ENCODE measurements around the gene SEMA6A.

The SEMA6A gene

DNA sequence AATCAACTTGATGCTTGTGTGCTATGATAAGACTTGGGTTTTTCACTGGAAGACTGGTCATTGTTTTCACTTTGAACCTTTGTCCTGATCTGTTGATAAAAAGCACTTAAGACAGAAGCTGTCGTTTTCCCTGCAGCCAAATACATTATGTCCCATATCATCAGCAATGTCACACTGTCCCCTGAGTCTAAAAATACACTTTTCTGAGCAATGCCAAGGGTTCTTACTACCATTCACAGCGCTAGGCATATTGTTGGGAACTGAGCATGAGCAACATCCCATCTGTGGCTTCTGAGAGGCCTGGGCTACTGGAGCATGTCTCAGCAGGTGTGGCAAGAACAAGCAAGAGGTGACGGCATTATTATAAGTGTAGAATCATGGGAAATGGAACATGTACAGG lies 81.8 kb downstream of the SEMA6A start:
- ATAC-seq (replicated peaks) (peak; percentile 50 to 53), DNase-seq (no peak)
- H3K27ac Mint-ChIP-seq = no peak overlapping the region
- H3K36me3 Mint-ChIP-seq = peaks cover 0 to 4% of the 10 kb centered on the region in 2 donors
- H3K9me3 Mint-ChIP-seq = no peaks in the 10 kb centered on the region
- H3K27me3 Mint-ChIP-seq = no peaks in the 10 kb centered on the region
- peaks cover 14 to 40% of the 10 kb centered on the region in 2 donors for H3K4me1 Mint-ChIP-seq
- H3K4me3 Mint-ChIP-seq = no peak overlapping the region

DNA sequence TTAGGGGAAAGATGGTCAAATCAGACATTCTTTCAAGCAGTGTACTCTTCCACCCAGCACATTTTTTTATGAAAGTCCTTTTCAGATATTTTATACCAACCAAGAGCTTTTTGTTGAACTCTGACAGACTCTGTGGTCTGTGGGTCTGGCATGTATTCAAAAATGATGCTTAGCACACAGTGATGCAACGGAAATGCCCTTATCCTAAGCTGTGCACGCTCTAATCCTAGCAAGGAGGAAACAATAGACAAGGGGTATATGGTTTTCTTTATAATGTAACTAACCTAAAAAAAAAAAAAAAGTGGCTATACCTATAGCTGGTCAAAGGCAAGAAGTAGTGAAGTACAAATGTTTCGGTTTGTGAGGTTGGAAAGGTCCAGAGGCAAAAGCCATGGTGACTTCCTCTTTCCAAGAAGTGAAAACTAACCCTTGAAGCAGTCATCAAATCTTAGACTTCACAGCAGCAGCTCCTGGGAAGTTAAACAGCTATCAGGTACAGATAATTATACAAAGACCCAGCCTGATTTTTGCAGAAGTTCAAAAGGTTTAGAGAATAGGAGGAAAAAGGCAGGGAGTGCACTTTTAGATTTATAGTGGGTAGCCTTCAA lies 82.5 kb downstream of the SEMA6A start:
- peaks cover 14 to 40% of the 10 kb centered on the region in 2 donors for H3K4me1 Mint-ChIP-seq
- no peaks in the 10 kb centered on the region for H3K9me3 Mint-ChIP-seq
- peaks cover 0 to 4% of the 10 kb centered on the region in 2 donors for H3K36me3 Mint-ChIP-seq
- H3K27me3 Mint-ChIP-seq = no peaks in the 10 kb centered on the region
- DNase-seq (no peak), ATAC-seq (replicated peaks) (peak; percentile 82 to 84)
- peak overlapping the region; percentile 20 for H3K27ac Mint-ChIP-seq
- no peak overlapping the region for H3K4me3 Mint-ChIP-seq

DNA sequence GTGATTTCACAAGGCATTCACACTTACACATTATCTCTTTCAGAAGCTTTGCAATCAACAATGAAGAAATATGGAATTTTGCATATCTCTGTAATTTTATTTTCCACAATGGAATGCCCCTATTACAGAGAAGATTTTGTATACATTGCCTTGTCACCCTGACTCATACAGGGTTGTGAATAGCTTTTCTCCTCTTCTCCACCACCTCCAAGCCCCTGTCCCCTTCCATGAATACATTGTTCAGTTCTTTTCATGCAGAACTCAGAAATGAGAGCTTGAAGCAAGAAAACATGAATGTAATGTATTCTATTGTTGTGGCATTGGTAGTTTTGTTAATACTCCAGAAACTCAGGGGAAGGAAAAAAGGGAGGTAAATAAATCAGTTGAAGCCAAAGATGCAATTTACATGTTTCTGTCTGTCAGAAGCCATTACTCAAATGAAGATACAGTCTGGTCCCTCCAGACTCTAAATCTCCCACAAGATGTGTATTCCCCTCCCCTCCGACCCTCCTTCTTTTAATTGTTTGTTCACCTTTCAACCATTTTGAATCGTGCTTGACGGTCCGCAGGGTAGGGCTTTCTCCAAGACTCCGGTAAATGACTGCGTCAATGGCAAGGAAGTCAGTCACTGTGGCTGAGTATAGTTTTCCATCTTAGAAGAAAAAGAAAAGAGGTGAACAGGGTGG lies 86.1 kb downstream of the SEMA6A start:
- H3K4me3 Mint-ChIP-seq = no peak overlapping the region

DNA sequence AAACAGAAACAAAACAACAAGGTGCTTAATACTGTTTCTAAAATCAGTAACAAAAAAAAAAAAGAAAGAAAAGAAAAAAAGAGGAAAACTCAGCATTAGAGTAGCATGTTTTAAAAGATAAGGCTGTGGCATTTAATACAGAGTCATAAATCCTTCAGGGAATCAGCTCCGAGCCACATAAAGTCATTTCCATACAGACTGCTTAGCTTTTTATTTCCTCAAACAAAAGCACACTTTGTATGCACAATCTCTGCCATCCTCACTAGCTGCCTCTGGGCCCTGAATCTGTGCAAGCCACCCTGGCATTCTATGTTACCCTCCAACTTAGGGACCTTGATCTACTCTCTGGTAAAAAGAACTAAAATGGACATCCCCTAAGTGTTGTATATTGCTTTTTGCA lies 87.6 kb downstream of the SEMA6A start:
- no peaks in the 10 kb centered on the region for H3K27me3 Mint-ChIP-seq
- peaks cover 1 to 14% of the 10 kb centered on the region in 2 donors for H3K4me1 Mint-ChIP-seq
- H3K9me3 Mint-ChIP-seq = no peaks in the 10 kb centered on the region
- DNase-seq (no peak), ATAC-seq (replicated peaks) (no peak)
- H3K27ac Mint-ChIP-seq = no peak overlapping the region
- no peak overlapping the region for H3K4me3 Mint-ChIP-seq
- H3K36me3 Mint-ChIP-seq = no peaks in the 10 kb centered on the region

More for the DNA sequence above, 86.1 kb downstream of the SEMA6A start:
- H3K27ac Mint-ChIP-seq = no peak overlapping the region
- DNase-seq = no peak
- no peaks in the 10 kb centered on the region for H3K27me3 Mint-ChIP-seq
- no peak for ATAC-seq (replicated peaks)
- peaks cover 0 to under 1% of the 10 kb centered on the region in 2 donors for H3K36me3 Mint-ChIP-seq
- H3K9me3 Mint-ChIP-seq = no peaks in the 10 kb centered on the region
- peaks cover 7 to 24% of the 10 kb centered on the region in 2 donors for H3K4me1 Mint-ChIP-seq

DNA sequence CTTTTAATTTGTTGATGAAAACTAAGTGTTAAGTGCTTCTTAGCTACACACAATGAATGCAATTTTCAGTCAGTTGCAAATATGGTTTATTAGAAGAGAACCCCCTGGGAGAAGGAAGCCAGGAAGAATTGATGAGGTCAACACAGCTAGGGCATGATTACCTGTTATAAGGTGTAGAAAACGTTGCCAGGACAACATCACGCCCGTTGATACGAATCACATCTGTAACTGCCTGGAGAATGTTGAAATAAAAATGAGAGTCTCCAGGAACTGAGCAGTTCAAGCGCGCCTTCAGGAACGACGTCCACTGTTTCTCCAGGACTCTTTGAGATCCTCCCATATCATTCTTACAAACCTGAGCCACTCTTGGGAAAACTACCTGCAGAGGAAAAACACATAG lies 88.0 kb downstream of the SEMA6A start:
- no peak for ATAC-seq (replicated peaks)
- Mint-ChIP-seq H3K36me3 (no peaks in the 10 kb centered on the region), H3K27ac (no peak overlapping the region), H3K4me1 (peaks cover 0 to 9% of the 10 kb centered on the region in 2 donors), H3K9me3 (no peaks in the 10 kb centered on the region), H3K4me3 (no peak overlapping the region), H3K27me3 (no peaks in the 10 kb centered on the region)
- DNase-seq = no peak

DNA sequence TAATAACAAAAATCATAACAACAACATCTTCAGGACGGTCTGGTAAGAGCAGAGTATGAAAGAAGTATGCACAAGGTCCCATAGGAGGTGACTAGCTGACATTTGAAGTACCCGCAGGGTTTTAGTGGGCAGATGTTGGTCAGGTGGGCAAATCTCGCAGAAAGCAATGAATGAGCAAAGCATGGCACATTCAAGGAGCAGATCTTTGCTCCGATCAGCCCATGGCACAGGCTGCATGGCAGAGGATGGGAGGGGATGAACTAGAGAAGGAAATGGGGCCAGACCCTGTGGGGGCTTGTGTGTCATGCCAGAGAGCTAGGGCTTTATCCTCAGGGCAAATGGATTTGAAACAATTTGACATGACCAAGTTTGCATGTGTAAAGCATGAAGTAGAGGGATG lies 90.0 kb downstream of the SEMA6A start:
- Mint-ChIP-seq H3K27me3 (no peaks in the 10 kb centered on the region), H3K27ac (no peak overlapping the region), H3K4me3 (no peak overlapping the region), H3K9me3 (no peaks in the 10 kb centered on the region), H3K4me1 (no peaks in the 10 kb centered on the region), H3K36me3 (peaks cover 6 to 9% of the 10 kb centered on the region in 2 donors)
- ATAC-seq (replicated peaks) = no peak
- DNase-seq = no peak

DNA sequence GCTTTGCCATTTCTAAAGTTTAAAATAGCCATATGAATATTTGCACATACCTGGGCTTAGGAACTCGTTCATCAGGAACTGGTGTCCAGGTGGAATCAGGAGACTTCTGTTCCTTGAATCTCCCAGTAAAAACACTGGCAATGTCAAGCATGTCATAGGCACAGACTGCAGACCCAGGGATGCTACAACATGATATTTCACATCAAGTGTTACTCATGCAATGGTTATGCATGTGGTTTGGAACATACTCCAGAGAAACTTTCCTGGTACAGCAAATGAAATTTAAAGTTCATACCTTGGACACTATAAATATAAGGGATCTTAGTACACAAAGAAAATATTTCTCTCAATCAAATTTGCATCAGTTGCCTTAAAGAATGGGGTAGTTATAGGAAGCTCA lies 92.2 kb downstream of the SEMA6A start:
- no peak for DNase-seq
- no peak overlapping the region for H3K27ac Mint-ChIP-seq
- H3K9me3 Mint-ChIP-seq = peaks cover 0 to 3% of the 10 kb centered on the region in 2 donors
- H3K4me3 Mint-ChIP-seq = no peak overlapping the region
- H3K36me3 Mint-ChIP-seq = peaks cover 17 to 19% of the 10 kb centered on the region in 2 donors
- no peaks in the 10 kb centered on the region for H3K27me3 Mint-ChIP-seq
- no peak for ATAC-seq (replicated peaks)
- H3K4me1 Mint-ChIP-seq = no peaks in the 10 kb centered on the region

DNA sequence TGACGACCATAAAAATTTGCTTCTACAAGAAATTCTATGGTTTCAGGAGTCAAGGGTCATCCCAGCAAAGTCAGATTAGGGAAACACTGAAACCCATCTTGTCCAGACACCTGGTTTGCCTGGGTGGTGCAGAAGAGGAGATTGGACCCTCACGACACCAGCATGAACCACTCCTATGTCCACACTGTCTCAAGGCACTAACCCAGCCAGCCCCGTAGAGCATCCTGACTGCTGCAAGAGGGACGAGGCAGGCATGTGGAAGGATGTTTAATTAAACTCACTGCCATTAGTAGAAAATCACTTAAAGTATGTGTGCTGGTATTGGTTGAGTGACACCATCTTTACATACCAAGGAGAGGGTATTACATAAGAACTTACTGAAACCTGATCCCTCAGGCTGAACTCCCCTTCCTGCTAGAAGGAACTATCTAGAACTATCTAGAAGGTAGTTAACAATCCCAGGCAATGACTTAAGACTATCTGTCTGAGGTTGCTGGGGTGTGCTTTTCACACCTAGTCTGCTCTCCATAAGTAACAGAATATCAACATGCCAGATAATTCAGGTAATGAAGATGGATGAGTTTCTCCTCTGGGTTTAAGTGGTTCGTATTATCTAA lies 93.6 kb downstream of the SEMA6A start:
- no peak overlapping the region for H3K4me3 Mint-ChIP-seq
- H3K27me3 Mint-ChIP-seq = no peaks in the 10 kb centered on the region
- DNase-seq = no peak
- H3K9me3 Mint-ChIP-seq = peaks cover 5 to 8% of the 10 kb centered on the region in 2 donors
- H3K27ac Mint-ChIP-seq = no peak overlapping the region
- no peak for ATAC-seq (replicated peaks)
- H3K4me1 Mint-ChIP-seq = no peaks in the 10 kb centered on the region
- H3K36me3 Mint-ChIP-seq = peaks cover 23 to 28% of the 10 kb centered on the region in 2 donors

DNA sequence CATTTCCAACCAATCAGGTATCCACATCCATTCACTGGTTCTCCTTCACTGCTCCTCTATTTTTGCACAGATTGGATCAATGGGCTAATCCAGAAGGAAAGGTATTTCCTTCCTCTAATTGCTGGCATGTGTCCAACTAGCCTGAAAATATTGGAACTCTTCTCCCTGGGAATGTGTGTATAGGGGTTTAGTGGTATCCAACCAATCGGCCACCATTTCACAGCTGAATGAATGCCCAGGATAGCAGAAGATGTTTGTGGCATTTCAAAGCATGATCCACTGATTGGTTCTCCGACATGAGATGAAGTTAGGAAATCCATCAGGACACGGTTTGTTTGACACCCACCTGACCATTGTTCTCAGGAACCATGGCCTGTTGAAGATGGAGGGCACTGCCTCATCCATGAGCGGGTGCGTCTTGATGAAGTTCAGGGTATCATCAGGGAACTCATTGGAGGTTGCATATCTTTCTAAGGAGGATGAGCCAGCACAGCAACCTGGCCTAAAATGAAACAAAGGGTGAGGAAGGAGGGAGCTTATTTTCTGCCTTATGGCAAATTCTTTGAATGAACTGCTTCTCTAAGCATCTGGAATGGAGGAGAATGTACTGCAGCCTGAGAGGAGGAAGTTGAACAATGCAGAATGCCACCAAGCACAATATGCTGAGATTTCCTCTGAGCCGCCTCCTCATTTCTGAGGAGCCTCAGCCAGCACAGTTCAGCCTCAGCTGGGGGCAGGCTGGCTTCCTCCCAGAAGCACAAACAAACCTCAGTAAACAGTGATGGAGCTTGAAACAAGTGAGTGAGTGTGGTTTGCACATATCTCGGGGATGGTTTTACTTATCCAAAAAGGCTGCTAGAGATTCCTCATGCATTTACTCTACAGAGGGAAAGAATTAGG lies 94.6 kb downstream of the SEMA6A start:
- peaks cover 5 to 8% of the 10 kb centered on the region in 2 donors for H3K9me3 Mint-ChIP-seq
- ATAC-seq (replicated peaks) = no peak
- no peaks in the 10 kb centered on the region for H3K27me3 Mint-ChIP-seq
- no peak for DNase-seq
- H3K4me1 Mint-ChIP-seq = peaks cover 0 to 3% of the 10 kb centered on the region in 2 donors
- peaks cover 28 to 35% of the 10 kb centered on the region in 2 donors for H3K36me3 Mint-ChIP-seq
- H3K4me3 Mint-ChIP-seq = no peak overlapping the region
- no peak overlapping the region for H3K27ac Mint-ChIP-seq

DNA sequence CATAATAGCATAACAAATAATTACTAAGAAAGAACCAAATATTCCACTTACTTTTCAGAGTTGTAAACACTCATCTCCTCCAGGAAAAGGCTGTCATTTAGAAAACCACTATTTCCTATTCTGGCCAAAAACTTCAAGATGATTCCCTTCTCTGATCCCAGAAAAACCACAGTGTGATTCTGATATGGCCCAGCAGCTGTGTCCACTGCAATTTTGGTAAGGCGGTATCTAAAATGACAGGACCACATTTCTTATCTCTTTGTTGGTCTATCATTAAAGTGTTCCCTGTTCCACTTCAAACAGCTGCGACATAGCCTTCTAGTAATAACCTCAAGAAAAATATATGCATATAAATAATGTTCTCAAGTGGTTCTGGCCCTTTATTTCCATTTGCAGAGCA lies 96.1 kb downstream of the SEMA6A start:
- Mint-ChIP-seq H3K4me3 (no peak overlapping the region), H3K27ac (no peak overlapping the region)

DNA sequence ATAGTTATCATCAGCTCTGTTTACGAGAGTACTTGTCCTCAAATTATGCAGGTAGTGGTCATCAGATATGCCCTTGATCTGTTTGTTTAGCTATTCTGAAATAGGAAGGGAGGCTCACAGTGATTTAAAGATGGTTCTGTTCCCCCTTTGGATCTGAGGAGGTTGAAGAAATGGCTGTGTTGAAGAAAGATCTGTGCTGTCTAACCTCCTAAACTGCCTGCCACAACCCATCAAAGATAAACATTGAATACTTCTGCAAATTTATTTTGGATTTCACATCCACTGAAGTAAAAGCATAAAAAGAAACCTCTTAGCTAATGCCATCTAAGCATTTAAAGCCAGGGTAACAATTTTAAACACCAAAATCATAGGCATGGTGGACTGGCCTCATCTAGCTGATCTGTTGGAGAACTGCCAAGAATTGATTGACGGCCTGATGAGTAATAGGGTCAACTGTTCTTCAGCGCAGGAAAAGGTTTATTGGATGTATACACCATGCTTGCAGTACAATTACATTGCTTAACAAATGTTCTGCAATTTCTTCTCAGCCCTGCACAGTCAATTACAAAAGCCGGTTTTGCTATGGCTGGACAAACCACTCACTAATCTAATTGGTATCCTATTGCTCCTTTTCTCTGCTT lies 97.6 kb downstream of the SEMA6A start:
- H3K36me3 Mint-ChIP-seq = peaks cover 30 to 43% of the 10 kb centered on the region in 2 donors
- no peak overlapping the region for H3K4me3 Mint-ChIP-seq
- no peak overlapping the region for H3K27ac Mint-ChIP-seq
- DNase-seq = no peak
- H3K27me3 Mint-ChIP-seq = no peaks in the 10 kb centered on the region
- peaks cover 5 to 8% of the 10 kb centered on the region in 2 donors for H3K9me3 Mint-ChIP-seq
- ATAC-seq (replicated peaks) = no peak
- peaks cover 0 to 3% of the 10 kb centered on the region in 2 donors for H3K4me1 Mint-ChIP-seq

More for the DNA sequence above, 96.1 kb downstream of the SEMA6A start:
- peaks cover 5 to 8% of the 10 kb centered on the region in 2 donors for H3K9me3 Mint-ChIP-seq
- peaks cover 30 to 37% of the 10 kb centered on the region in 2 donors for H3K36me3 Mint-ChIP-seq
- H3K27me3 Mint-ChIP-seq = no peaks in the 10 kb centered on the region
- H3K4me1 Mint-ChIP-seq = peaks cover 0 to 3% of the 10 kb centered on the region in 2 donors
- DNase-seq = no peak
- ATAC-seq (replicated peaks) = no peak

DNA sequence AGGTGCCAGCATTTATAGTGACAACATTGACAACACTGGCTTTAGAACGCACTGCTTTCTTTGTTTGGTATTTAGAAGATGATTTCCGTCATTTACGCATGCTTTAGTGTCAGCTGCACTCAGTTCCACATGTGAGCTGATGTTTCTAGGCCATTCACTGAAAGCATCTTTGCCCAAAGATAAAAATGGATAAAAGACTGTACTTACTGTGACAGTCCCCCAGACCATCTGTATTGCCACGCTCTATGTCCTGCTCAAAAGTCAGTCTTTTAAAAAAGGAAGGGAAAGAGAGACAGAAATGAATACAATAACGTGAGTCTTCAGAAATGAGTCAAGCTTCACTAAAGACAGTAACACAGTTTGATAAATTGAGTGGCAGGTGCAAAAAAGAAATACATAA lies 99.3 kb downstream of the SEMA6A start:
- Mint-ChIP-seq H3K27ac (no peak overlapping the region), H3K9me3 (peaks cover 5 to 8% of the 10 kb centered on the region in 2 donors), H3K4me1 (peaks cover 0 to 3% of the 10 kb centered on the region in 2 donors), H3K27me3 (no peaks in the 10 kb centered on the region), H3K4me3 (no peak overlapping the region), H3K36me3 (peaks cover 26 to 42% of the 10 kb centered on the region in 2 donors)
- ATAC-seq (replicated peaks) = peak; percentile 93 to 94
- DNase-seq = no peak

DNA sequence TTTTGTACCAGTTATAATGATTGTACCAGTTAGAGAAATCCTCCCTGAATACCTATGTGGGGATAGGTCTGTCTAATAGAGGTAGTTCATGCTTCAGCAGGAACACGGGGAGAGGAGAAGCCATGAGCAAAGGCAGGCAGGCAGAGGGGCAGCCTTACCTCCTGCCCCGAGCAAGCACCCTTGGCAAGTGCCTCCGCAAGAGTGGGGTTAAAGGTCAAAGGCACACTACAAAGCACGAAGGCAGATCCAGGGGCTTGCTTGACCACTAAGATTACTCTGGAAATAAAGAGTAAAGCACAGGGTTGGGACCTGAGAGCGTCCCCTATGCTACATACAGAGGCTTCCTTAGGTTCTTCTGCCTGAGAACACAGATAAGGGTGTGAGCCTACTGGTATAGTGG lies 100.9 kb downstream of the SEMA6A start:
- ATAC-seq (replicated peaks) = no peak
- peaks cover 5 to 8% of the 10 kb centered on the region in 2 donors for H3K9me3 Mint-ChIP-seq
- H3K4me1 Mint-ChIP-seq = peaks cover 0 to 3% of the 10 kb centered on the region in 2 donors
- peaks cover 24 to 37% of the 10 kb centered on the region in 2 donors for H3K36me3 Mint-ChIP-seq
- H3K27me3 Mint-ChIP-seq = no peaks in the 10 kb centered on the region
- DNase-seq = no peak
- no peak overlapping the region for H3K27ac Mint-ChIP-seq
- no peak overlapping the region for H3K4me3 Mint-ChIP-seq

DNA sequence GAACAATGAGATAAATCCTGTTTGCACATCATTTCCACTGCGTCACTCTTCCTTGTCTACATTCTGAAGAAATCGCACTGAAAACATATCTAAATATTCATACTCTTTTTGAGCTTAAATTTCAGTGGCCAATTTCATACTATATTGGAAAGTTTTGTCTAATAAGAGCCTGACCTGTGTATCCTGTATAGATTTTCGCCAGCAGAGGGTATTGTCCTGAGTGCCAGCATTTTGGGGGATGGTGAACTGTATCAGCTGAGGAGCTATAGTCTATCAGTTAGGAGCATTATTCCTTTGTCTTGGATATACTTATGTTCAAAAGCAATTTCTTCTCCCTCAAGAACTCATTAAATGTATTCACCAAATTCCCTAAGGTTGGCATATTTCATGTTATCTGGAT lies 102.3 kb downstream of the SEMA6A start:
- Mint-ChIP-seq H3K4me1 (peaks cover 0 to 3% of the 10 kb centered on the region in 2 donors), H3K4me3 (no peak overlapping the region), H3K36me3 (peaks cover 15 to 40% of the 10 kb centered on the region in 2 donors), H3K27ac (no peak overlapping the region), H3K27me3 (no peaks in the 10 kb centered on the region), H3K9me3 (peaks cover 5% of the 10 kb centered on the region in 2 donors)
- no peak for DNase-seq
- no peak for ATAC-seq (replicated peaks)

Data from stimulated activated naive B cell treated with anti-CD40 and anti-IgM and Interleukin-4, amounts not matched to agents 10 μg/mL and 1 μg/mL and 100 μg/mL, for 72 hours (primary cell).